Measurements from ENCODE around the gene CD28.

GRCh38 chr2:203748331-203749126, 42.1 kb downstream of the CD28 start:
- TF ChIP-seq CTCF (IDR thresholded peaks at IDR 0.05), result no peak
- no peak for TF ChIP-seq TP53 (CRISPR knock-in tag; IDR thresholded peaks at IDR 0.05)
- no peak for TF ChIP-seq EP300 (IDR thresholded peaks at IDR 0.05)
- no peak for TF ChIP-seq RCOR1 (IDR thresholded peaks at IDR 0.05; ENCODE audit: low read depth, low read length)
- TF ChIP-seq HOXB5 (CRISPR knock-in tag; IDR thresholded peaks at IDR 0.05), result no peak
- TF ChIP-seq JUN (IDR thresholded peaks at IDR 0.05), result no peak
- TF ChIP-seq KDM1A (IDR thresholded peaks at IDR 0.05; ENCODE audit: low read depth), result no peak
- no peak for TF ChIP-seq MAX (IDR thresholded peaks at IDR 0.05)
- no peak for TF ChIP-seq CEBPB (IDR thresholded peaks at IDR 0.05)
